AG09309 (cell line): ENCODE measurements around the gene GNL1.
"Not testable (repeated sequence)": the region's sequence is repeated elsewhere in the genome, so short reads cannot be mapped to it uniquely, and the experiment has no call there.

ENCODE experiments used
- DNase-seq: peaks from one replicate; pipeline ENCODE4 v3.0.0-alpha.2; 2010; ENCODE audit warnings: low read depth
- H3K4me3 ChIP-seq: 2 replicates; pipeline ENCODE4 v1.5.1; 2011; ENCODE audit warnings: mild to moderate bottlenecking, low read depth, low read length, moderate library complexity; ENCODE audit not compliant: control insufficient read depth
- CTCF ChIP-seq: IDR thresholded peaks from 2 replicates; pipeline ENCODE4 v1.5.1; 2011; ENCODE audit warnings: mild to moderate bottlenecking, low read depth, low read length, inconsistent platforms; ENCODE audit not compliant: insufficient read depth, control insufficient read depth; ENCODE audit errors: missing control alignments

Gene GNL1

DNA sequence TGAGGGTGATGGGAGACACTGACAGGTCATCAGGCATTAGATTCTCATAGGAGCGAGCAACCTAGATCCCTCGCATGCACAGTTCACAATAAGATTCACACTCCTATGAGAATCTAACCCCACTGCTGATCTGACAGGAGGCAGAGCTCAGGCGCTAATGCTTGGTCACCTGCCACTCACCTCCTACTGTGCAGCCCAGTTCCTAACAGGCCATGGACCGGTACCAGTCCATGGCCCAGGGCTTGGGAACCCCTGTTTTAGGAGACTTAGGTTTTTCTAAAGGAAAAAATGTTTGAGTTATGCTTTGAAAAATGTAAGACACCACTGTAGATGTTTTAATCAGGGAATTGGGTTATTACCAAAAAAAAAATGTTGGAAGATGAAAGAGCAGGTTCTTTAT is 60.3 kb downstream of the GNL1 start:
- TF ChIP-seq CTCF, result no peak
- no peak for DNase-seq
- no peak overlapping the region for H3K4me3 ChIP-seq

DNA sequence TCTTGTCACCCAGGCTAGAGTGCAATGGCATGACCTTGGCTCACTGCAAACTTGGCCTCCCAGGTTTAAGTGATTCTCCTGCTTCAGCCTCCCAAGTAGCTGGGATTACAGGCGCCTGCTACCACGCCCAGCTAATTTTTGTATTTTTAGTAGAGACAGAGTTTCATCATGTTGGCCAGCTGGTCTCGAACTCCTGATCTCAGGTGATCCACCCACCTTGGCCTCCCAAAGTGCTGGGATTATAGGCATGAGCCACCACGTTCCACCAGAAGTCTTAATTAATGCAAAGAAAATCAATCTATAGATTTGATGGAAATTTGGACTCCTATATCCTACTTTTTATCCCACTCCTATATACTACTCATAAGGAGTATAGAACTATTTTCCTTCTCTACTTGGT is 61.2 kb downstream of the GNL1 start:
- H3K4me3 ChIP-seq, DNase-seq: not testable (repeated sequence)

DNA sequence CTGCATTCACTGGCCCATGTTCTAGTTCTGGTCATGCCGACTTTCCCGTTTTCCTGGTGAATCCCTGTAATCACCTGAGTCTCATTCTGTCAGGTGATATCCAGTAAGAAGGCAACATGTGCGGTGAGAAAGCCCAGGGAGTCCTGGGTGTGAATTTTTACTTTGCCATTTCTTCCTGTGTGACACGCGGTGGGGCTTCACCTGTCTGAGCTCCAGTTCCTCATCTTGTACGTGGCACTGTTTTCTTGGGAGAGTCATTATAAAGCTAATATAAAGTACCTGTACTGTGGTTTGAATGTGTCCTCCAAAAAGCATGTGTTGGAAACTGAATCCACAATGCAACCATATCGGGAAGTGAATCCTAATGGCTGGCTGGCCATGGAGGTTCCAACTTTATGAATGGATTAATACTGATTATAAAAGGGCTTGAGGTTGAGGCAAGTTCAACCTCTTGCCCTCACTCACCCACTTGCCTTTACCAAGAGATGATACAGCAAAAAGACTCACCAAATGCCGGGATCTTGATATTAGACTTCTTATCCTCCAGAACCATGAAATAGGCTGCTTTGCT is 61.9 kb downstream of the GNL1 start:
- TF ChIP-seq CTCF, result no peak
- DNase-seq, result no peak
- no peak overlapping the region for H3K4me3 ChIP-seq

DNA sequence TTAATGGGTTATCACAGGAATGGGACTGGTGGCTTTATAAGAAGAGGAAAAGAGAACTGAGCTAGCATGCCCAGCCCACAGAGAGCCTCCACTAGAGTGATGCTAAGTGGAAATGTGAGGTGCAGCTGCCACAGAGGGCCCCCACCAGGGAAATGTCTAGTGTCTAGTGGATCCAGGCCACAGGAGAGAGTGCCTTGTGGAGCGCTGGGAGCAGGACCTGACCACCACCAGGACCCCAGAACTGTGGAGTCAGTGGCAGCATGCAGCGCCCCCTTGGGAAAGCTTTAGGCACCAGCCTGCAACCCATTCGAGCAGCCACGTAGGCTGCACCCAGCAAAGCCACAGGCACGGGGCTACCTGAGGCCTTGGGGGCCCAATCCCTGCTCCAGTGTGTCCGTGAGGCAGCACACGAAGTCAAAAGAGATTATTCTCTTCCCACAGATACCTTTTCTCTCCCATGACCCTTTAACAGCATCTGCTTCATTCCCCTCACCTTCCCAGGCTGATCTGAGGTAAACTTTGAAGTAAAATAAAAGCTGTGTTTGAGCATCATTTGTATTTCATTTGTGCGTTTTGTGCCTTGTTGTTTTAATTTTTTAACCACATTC is 62.5 kb downstream of the GNL1 start:
- no peak for DNase-seq
- no peak overlapping the region for H3K4me3 ChIP-seq
- no peak for TF ChIP-seq CTCF

DNA sequence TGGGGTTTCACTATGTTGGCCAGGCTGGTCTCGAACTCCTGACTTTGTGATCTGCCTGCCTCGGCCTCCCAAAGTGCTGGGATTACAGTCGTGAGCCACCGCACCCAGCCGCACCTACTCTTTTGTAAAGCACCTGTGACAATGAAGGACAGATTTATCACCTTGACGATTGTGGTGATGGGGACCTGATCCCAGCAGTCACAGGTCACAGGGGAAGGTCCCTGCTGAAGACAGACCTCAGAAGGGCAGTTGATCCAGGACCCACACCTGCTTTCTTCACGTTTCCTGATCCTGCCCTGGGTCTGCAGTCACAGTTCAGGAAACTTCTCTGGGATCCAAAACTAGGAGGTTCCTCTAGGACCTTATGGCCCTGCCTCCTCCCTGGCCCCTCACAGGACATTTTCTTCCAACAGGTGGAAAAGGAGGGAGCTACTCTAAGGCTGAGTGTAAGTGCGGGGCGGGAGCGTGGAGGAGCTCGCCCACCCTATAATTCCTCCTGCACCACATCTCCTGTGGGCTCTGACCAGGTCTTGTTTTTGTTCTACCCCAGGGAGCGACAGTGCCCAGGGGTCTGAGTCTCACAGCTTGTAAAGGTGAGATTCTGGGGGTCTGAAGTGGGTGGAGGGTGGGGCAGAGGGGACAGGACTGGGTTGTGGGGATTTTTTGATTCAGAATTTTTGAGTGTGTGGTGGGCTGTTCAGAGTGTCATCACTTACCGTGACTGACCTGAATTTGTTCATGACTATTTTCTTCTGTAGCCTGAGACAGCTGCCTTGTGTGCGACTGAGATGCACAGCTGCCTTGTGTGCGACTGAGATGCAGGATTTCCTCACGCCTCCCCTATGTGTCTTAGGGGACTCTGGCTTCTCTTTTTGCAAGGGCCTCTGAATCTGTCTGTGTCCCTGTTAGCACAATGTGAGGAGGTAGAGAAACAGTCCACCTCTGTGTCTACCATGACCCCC is 64.0 kb downstream of the GNL1 start:
- H3K4me3 ChIP-seq, result no peak overlapping the region
- DNase-seq, result no peak
- no peak for TF ChIP-seq CTCF
